HG03060 (cell line): Measurements from ENCODE around the gene PCNT.
"Not testable (repeated sequence)": the region's sequence is repeated elsewhere in the genome, so short reads cannot be mapped to it uniquely, and the experiment has no call there.

Experiments used
- ATAC-seq: cut with Tn5 transposase; IDR thresholded peaks from one replicate; pipeline ENCODE4 v1.9.1; 2021; ENCODE audit warnings: low read depth, moderate number of reproducible peaks; ENCODE audit not compliant: unreplicated experiment

The PCNT gene

DNA sequence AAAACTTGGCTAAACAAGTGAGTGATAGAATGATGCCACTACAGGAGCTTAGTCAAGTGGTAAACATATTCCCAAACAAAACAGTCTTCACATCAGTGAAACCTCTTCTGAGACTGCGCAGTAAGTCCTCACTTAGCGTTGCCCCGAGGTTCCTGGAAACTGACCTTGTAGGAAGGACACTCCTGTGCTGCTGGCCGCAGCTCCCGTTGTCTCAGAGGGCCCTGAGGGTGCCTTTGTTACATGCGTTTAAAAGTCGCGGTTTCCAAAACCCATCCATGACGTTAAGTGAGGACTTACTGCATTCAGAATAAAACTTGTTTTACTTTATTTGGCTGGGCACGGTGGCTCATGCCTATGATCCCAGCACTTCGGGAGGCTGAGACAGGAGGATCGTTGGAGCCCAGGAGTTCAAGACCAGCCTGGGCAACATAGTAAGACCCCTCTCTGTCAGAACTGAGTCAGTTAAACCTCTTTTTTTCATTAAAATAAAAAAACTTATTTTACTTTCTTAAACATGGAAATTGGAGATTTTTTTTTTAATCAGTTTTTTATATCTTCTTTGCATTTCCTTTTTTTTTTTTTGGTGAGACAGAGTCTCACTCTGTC lies 98.8 kb downstream of the PCNT start:
- ATAC-seq = no peak

DNA sequence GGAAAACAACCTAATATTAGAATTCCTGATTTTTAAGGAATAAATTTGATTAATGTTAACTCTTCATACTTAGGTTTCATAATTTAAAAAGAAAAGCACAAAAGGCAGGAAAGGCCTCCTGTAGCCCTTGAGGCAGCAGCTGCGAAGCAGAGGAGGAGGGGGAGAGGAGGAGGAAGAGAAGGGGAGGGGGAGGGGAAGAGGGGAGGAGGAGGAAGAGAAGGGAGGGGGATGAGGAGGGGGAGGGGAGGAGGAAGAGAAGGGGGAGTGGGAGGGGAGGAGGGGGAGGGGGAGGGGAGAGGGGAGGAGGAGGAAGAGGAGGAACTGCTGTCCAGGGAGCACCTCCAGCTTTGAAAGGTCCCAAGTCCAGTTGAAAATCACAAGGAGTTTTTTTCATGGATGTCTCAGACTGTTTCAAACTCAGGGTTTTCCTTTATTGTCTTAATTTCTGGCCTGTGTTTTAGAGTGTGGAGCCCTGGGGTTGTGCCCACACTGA lies 99.6 kb downstream of the PCNT start:
- no peak for ATAC-seq

GRCh38 chr21:46424039-46424591 lies 100.2 kb downstream of the PCNT start:
- no peak for ATAC-seq

DNA sequence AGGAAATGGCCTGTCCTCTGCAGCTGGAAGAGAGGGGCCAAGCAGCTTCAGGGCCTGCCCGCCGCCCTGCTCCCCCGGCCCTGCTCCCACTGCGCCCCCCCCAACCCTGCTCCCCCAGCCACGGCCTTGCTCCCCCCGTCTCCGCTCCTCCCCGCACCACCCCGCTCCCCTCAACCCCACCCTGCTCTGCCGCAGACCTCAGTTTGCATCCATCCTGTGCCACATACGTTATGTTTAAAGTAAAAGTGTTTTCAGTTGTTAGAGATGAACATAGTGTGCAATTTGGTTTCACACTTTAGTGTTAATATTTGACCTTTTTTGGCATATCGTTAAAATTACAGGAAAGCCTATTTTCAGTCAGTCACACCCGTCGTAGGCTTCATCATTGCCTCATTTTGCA lies 100.7 kb downstream of the PCNT start:
- no peak for ATAC-seq

DNA sequence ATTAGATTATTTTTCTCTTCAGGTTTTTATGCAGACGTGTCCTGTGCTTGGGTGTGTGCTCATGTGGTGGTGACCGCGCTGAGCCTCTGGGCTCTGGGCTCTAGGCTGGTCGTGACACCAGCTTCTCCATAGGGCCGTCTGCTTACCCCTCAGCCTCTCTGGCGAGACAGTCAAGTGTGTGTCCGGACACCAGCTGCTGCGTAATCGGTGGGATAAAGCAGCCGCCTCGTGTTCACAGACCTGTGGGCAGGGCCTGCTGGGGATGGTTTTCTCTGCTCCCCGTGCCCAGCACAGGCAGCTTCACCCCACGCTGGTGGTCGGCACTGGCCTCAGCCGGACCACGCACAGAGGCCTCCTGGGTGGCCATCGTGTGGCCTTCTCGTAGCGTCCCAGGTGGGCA lies 101.1 kb downstream of the PCNT start:
- ATAC-seq = no peak

GRCh38 chr21:46425571-46425970 lies 101.6 kb downstream of the PCNT start:
- ATAC-seq = no peak

DNA sequence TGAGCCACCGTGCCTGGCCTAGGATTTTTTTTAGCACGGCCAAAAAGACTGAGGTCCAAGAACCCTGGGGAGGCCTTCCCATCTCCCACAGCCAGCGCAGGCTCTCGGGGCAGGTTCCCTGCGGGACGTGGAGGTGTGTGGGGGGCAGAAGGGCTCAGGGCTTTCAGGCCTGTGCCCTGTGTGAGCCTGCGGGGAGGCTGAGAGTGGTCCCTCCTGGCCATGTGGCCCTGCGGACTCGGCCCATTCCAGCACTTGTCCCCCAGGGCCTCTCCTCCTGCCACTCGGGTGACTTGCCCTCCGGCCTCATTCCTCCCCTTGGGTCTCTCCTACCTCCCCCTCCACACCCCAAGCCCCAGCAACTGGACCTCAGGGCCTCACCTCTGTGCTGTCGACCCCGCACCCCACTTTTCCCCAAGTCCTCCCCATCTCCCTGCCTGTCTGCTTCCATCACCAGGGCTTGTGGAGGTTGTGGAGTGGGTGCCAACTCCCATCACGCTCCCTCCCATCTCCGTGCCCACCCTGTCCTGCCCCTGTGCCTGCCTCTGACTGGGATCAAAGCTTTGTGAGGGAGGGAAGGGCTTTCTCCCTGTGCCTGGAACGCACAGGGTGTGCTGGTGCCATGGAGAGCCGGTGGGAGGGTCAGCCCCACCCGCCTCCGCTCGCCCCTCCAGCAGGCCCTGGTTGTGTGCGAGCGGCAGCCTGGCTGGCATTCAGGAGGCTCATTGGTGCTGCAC lies 102.5 kb downstream of the PCNT start:
- ATAC-seq = no peak

- ATAC-seq = no peak
Measured at GRCh38 chr21:46427516-46427915, 103.6 kb downstream of the PCNT start.

DNA sequence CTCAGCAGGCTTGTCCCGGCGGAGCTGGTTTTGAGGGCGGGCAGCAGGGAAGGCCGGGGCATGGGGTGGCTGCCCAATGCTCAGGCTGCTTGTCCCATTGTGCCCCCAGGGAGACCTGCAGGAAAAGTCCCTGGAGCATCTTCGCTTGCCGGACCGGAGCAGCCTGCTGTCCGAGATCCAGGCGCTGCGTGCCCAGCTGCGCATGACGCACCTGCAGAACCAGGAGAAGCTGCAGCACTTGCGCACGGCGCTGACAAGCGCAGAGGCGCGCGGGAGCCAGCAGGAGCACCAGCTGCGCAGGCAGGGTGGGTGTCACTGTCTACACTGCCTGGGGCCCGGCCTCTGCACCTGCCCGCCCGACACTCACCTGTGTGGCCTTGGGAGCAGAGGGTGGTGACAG lies 104.3 kb downstream of the PCNT start:
- ATAC-seq = no peak

DNA sequence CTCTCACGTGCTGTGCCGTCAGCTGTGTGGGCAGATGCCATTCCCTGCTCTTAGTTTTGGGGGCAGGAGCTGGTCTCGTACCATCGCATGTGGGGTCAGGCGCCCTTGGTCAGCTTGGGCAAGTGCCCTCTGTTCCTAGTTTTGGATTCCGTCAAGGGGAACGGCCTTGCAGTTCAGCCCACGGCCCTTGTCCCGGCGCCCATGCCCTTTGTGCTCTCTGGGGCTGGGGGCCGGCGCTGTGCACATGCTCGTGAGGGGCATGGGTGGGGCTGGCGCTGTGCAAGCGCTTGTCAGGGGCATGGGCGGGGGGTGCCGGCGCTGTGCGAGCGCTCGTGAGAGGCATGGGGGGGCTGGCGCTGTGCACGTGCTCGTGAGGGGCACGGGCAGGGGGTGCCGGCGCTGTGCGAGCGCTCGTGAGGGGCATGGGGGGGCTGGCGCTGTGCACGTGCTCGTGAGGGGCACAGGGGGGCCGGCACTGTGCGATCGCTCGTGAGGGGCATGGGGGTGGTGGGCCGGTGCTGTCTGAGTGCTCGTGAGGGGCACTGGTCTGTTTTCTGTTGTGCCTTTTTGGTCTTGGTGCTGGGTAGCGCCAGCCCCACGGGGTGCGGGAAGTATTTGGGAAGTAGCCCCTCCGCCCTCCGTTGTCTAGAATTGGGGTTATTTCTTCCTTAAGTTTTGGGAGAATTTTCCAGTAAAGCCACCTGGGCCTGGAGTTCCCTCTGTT lies 105.2 kb downstream of the PCNT start:
- ATAC-seq = no peak

- ATAC-seq = no peak
Measured at GRCh38 chr21:46429754-46430681, 106.1 kb downstream of the PCNT start.

DNA sequence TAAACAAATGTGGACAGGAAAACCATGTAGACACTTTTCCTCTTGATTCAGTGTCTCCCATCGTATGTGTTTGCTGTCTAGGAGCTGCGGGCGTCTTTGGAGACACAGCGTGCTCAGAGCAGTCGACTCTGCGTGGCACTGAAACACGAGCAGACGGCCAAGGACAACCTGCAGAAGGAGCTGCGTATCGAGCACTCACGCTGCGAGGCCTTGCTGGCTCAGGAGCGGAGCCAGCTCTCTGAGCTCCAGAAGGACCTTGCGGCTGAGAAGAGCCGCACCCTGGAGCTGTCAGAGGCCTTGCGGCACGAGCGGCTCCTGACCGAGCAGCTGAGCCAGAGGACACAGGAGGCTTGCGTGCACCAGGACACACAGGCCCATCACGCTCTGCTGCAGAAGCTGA lies 107.5 kb downstream of the PCNT start:
- ATAC-seq = no peak

DNA sequence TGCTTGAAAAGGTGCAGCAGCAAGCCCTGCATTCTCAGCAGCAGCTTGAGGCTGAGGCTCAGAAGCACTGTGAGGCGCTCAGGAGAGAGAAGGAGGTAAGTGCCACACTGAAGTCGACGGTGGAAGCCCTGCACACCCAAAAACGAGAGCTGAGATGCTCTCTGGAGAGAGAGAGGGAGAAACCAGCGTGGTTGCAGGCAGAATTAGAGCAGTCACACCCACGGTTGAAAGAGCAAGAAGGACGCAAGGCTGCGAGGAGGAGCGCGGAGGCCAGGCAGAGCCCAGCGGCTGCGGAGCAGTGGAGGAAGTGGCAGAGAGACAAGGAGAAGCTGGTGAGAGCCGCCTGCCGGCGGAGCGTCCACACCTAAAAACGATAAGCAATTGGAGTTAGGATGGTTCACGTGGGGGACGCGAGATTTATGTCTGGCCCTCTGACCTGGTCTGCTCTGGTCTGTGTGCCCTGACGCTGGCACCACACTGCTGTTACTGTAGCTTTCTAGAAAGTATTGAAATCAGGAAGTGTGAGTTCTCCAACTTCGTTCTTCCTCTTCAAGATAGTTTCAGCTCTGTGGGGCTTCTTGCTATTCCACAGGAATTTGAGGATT lies 108.0 kb downstream of the PCNT start:
- ATAC-seq = no peak

GRCh38 chr21:46433116-46433515 lies 109.2 kb downstream of the PCNT start:
- ATAC-seq = not testable (repeated sequence)

- ATAC-seq = no peak
Measured at GRCh38 chr21:46434322-46434958, 110.5 kb downstream of the PCNT start.

- ATAC-seq = no peak
Measured at GRCh38 chr21:46435786-46436227, 111.9 kb downstream of the PCNT start.

GRCh38 chr21:46436621-46437020 lies 112.7 kb downstream of the PCNT start:
- no peak for ATAC-seq

GRCh38 chr21:46437096-46437498 lies 113.1 kb downstream of the PCNT start:
- ATAC-seq = no peak

- ATAC-seq = no peak
Measured at GRCh38 chr21:46437511-46437910, 113.6 kb downstream of the PCNT start.
